Fibroblast of lung (primary cell): ENCODE data around the gene C8G.

Experiments used
- CTCF ChIP-seq, 2 donors: IDR thresholded peaks in 1 of 2; conservative IDR thresholded peaks in 1 of 2; 1 replicate in 1 of 2; 2 replicates in 1 of 2; pipeline ENCODE4 v1.5.1; 2011 to 2012; ENCODE audit warnings: low read length in 2 of 2, control low read depth in 1 of 2, inconsistent platforms in 1 of 2, low read depth in 1 of 2, mild to moderate bottlenecking in 1 of 2
- EZH2 ChIP-seq: IDR thresholded peaks from 2 replicates; pipeline ENCODE4 v1.5.1; 2012; ENCODE audit warnings: low read length, control low read depth, mild to moderate bottlenecking; ENCODE audit errors: missing control alignments

GRCh38 chr9:136900556-136900955 is 44.5 kb upstream of the C8G start:
- TF ChIP-seq CTCF (conservative IDR thresholded peaks at IDR 0.05 in 1 of 2, IDR thresholded peaks at IDR 0.05 in 1 of 2; ENCODE audit: low read depth in 1 of 2, low read length in 2 of 2) (no peak), EZH2 (no peak)
